Activated T-cell treated with anti-CD3 and anti-CD28 coated beads, Interleukin-2, amount 50 U/mL, for 24 hours (primary cell): Measurements from ENCODE around the gene STAT3.
"Not testable (repeated sequence)": the region's sequence is repeated elsewhere in the genome, so short reads cannot be mapped to it uniquely, and the experiment has no call there.

Source experiments
- DNase-seq: peaks from one replicate; pipeline ENCODE4 v3.0.0-alpha.2; 2020
- H3K27ac Mint-ChIP-seq: 2 replicates; pipeline ENCODE4 v1.8.0; 2020; ENCODE audit warnings: mild to moderate bottlenecking, mixed read lengths
- H3K27me3 Mint-ChIP-seq: 2 replicates; pipeline ENCODE4 v1.8.0; 2020; ENCODE audit warnings: mixed read lengths
- H3K36me3 Mint-ChIP-seq: 2 replicates; pipeline ENCODE4 v1.8.0; 2020; ENCODE audit warnings: low read depth, mixed read lengths
- H3K4me1 Mint-ChIP-seq: 2 replicates; pipeline ENCODE4 v1.8.0; 2020; ENCODE audit warnings: low read depth, mixed read lengths
- H3K4me3 Mint-ChIP-seq: 2 replicates; pipeline ENCODE4 v1.8.0; 2020; ENCODE audit warnings: mild to moderate bottlenecking, moderate library complexity, mixed read lengths
- H3K9me3 Mint-ChIP-seq: 2 replicates; pipeline ENCODE4 v1.8.0; 2020; ENCODE audit warnings: mixed read lengths

STAT3 gene

DNA sequence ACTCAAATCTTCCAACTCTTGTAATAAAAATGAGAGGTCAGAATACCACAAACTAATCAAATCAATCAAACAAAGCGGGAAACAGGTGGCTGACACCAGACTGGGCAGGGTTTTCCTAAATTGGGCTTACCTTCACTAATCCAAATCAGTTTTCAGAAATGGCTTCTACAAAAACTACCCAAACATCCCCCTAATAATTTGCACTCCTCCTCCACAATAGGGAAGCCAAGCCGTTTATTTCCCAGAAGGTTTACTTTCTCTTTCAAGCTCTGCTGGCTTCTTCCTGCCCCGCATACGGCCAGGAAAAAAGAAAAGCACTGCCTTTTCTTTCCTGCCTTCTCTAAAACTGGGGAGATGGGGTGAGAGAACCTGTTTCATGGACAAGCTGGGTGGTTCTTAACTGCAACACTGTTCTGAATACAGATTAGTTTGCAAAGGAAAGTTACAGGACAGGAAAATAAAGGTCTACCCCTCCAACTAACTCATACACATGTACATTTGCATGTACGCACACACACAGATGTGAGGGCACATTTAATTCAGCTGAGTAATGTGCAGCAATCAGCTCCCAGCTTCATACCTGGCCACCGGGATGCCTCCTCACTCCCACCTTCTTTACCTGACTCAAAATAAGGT lies 9.2 kb downstream of the STAT3 start:
- DNase-seq: no peak
- Mint-ChIP-seq H3K27ac (peak overlapping the region; percentile 93), H3K27me3 (no peaks in the 10 kb centered on the region), H3K4me3 (peak overlapping the region; percentile 72), H3K9me3 (no peaks in the 10 kb centered on the region), H3K36me3 (peaks cover 65% of the 10 kb centered on the region), H3K4me1 (peaks cover 76% of the 10 kb centered on the region)

DNA sequence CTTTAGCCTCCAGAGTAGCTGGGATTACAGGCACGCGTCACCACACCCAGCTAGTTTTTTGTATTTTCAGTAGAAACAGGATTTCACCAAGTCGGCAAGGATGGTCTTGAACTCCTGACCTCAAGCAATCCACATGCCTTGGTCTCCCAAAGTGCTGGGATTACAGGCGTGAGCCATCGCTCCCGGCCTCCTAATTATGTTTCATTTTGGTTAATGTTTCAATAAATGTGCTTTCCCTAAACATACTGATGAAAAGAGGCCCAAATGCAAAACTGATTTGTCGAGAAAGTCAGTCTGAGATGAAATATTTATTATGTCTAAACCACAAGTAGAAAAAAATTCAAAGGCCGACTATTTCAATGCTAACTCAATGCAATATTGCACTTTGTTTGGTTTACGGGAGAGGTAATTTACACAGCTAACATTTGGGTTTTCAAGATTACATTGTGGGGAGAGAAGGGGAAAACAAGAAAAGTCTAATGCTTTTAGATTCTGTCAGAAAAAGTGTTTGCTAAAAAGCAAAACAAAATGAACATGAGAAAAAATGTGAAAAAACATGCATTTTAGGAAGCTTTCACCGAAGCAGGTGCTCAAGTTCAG lies 9.8 kb downstream of the STAT3 start:
- no peaks in the 10 kb centered on the region for H3K9me3 Mint-ChIP-seq
- peak overlapping the region; percentile 72 for H3K4me3 Mint-ChIP-seq
- no peaks in the 10 kb centered on the region for H3K27me3 Mint-ChIP-seq
- H3K4me1 Mint-ChIP-seq: peaks cover 76% of the 10 kb centered on the region
- no peak for DNase-seq
- peaks cover 66% of the 10 kb centered on the region for H3K36me3 Mint-ChIP-seq
- H3K27ac Mint-ChIP-seq: peak overlapping the region; percentile 93

DNA sequence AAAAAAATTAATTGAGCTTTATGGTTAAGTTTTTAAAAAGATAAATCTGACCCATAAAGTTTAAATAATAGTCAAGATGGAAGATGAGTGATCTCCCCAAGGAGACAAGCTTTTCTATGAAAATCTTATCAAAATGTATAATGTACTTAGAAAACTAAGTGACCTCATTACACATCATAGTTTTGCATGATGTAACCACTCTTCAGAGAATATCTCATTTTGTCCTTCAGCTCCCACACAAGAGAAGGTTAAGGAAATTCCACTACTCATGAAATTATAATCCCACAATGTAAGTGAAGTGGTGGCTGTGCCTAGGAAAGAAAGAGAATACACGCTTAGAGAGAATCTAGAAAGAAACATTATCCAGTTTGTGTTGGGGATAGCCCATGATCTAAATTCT lies 14.3 kb downstream of the STAT3 start:
- Mint-ChIP-seq H3K27me3 (no peaks in the 10 kb centered on the region), H3K4me3 (no peak overlapping the region), H3K4me1 (peaks cover 65% of the 10 kb centered on the region), H3K9me3 (no peaks in the 10 kb centered on the region), H3K27ac (peak overlapping the region; percentile 56), H3K36me3 (peaks cover 62% of the 10 kb centered on the region)
- DNase-seq: no peak

DNA sequence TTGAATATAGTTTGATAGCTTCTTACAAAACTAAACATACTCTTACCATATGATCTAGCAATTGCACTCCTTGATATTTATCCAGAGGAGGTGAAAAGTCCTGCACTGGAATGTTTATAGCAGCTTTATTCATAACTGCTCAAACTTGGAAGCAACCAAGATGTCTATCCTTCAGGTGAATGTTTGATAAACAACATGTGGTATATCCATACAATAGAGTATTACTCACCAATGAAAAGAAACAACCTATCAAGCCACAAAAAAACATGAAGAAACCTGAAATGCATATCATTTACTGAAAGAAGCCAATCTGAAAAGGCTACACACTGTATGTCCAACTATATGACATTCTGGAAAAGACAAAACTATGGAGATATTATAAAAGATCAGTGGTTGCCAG lies 16.1 kb downstream of the STAT3 start:
- Mint-ChIP-seq H3K4me1 (peaks cover 63% of the 10 kb centered on the region), H3K27me3 (no peaks in the 10 kb centered on the region), H3K36me3 (peaks cover 53% of the 10 kb centered on the region), H3K4me3 (no peak overlapping the region), H3K27ac (no peak overlapping the region), H3K9me3 (no peaks in the 10 kb centered on the region)
- DNase-seq: no peak

DNA sequence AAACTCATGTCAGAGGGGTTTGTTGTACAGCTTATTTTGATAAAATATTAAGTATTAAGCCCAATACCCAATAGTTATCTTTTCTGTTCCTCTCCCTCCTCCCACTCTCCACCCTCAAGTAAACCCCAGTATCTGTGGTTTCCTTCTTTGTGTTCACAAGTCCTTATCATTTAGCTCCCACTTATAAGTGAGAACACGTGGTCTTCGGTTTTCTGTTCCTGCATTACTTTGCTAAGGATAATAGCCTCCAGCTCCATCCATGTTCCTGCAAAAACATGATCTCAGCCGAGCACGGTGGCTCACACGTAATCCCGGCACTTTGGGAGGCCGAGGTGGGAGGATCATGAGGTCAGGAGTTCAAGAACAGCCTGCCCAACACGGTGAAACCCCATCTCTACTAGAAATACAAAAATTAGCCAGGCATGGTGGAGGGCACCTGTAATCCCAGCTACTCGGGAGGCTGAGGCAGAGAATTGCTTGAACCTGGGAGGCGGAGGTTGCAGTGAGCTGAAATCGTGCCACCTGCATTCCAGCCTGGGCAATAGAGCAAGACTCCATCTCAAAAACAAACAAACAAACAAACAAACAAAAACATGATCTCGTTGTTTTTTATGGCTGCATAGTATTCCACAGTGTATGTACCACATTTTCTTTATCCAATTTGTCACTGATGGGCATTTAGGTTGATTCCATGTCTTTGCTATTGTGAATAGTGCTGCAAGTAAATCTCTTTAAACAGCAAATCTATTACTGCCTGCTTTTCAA lies 19.3 kb downstream of the STAT3 start:
- not testable (repeated sequence) for DNase-seq, H3K4me3 Mint-ChIP-seq, H3K27me3 Mint-ChIP-seq, H3K9me3 Mint-ChIP-seq
- H3K36me3 Mint-ChIP-seq: peaks cover 60% of the 10 kb centered on the region
- peaks cover 71% of the 10 kb centered on the region for H3K4me1 Mint-ChIP-seq
- peak overlapping the region; percentile 44 for H3K27ac Mint-ChIP-seq

DNA sequence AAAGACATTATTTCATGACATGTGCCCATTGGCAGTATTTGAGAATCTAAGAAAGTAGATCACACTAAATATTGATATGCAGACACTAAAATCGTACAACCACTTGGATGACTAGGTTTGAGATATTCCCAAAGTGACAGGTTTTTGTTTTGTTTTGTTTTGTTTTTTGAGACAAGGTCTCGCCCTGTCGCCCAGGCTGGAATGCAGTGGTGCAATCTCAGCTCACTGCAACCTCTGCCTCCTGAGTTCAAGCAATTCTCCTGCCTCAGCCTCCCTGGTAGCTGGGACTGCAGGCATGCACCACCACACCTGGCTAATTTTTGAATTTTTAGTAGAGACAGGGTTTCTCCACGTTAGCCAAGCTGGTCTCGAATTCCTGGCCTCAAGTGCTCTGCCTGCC lies 19.9 kb downstream of the STAT3 start:
- Mint-ChIP-seq H3K36me3 (peaks cover 61% of the 10 kb centered on the region), H3K4me1 (peaks cover 74% of the 10 kb centered on the region)
- not testable (repeated sequence) for H3K9me3 Mint-ChIP-seq, H3K27ac Mint-ChIP-seq, H3K4me3 Mint-ChIP-seq, DNase-seq, H3K27me3 Mint-ChIP-seq

DNA sequence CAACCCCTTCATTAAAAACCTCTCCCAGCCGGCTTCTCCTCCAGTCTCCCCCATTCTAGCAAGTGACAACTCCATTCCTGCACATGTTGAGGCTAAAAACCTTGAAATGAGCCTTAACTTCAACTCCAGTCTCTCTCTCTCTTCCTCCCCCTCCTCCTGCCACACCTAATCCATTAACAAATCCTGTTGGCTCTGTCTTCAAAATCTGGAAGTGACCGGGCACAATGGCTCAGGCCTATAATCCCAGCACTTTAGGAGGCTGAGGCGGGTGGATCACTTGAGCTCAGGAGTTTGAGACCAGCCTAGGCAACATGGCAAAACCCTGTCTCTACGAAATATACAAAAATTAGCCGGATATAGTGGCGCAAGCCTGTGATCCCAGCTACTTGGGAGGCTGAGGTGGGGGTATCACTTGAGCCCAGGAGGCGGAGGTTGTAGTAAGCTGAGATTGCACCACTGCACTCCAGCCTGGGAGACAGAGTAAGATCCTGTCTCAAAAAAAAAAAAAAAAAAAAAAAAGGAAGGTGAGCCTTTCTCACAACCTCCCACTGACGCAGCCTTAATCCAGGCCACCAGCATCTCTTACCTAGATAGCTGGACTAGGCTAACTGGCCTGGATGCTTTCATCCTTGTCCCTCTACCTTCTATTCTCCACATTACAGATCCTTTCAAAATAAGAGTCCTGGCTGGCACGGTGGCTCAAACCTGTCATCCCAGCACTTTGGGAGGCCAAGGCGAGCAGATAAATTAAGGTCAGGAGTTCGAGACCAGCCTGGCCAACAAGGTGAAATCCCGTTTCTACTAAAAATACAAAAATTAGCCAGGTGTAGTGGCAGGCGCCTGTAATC lies 21.8 kb downstream of the STAT3 start:
- H3K27me3 Mint-ChIP-seq, DNase-seq, H3K4me3 Mint-ChIP-seq, H3K9me3 Mint-ChIP-seq: not testable (repeated sequence)
- Mint-ChIP-seq H3K4me1 (peaks cover 82% of the 10 kb centered on the region), H3K27ac (peak overlapping the region; percentile 70), H3K36me3 (peaks cover 67% of the 10 kb centered on the region)

DNA sequence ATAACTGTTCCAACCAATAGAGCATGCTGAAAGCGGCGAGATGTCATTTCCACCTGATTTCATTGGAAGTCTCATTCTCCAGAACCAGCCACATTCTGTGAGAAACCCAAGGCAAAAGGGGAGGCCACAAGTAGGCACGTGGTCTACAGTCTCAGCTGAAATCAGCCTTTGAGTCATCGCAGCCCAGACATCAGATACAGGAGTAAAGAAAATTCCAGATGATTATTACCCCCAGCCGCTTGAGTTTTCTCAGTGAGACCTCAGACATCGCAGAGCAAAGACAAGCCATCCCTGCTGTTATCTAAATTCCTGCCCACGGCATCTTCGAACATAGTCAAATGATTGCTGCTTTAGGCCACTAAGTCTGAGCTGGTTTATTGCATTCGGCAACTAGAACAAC lies 23.1 kb downstream of the STAT3 start:
- peak overlapping the region; percentile 9 for H3K4me3 Mint-ChIP-seq
- H3K27ac Mint-ChIP-seq: peak overlapping the region; percentile 91
- DNase-seq: no peak
- H3K4me1 Mint-ChIP-seq: peaks cover 83% of the 10 kb centered on the region
- peaks cover 4% of the 10 kb centered on the region for H3K9me3 Mint-ChIP-seq
- peaks cover 68% of the 10 kb centered on the region for H3K36me3 Mint-ChIP-seq
- no peaks in the 10 kb centered on the region for H3K27me3 Mint-ChIP-seq

DNA sequence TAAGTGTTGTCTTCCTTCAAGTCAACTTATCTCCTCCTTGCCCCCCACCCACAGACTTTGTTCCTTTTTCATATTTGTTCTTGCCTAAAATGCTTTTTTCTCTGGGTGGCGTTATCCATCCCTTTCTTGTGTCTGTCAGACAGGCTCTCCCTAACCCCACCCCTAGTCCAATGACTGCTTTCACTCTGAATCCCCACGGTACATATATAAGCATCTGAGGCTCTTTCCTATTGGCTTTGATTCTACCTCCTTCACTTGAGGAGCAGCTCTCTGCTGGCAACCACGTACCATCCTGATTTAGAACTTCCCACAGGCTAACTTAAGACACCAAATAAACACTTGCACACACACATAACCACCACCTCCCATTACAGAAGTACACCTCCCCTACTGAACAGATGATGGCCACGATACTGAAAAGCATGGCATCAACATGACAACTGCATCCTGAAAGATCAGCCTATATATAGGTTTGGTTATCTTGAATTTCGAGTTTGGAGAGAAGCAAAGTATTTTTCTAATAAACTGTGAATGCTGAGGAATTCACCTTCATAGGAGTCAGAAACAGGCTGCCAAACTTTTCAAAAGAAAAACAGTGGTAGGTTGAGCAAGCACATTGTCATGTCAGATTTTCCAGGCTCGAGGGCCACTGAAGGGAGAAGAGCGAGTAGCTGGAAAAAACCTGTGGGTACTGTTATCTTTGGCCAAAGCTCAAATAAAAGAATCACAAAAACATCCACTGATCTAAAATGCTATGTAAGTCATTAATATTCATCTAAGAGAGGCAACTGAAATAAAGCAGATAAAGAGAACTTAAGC lies 24.3 kb downstream of the STAT3 start:
- DNase-seq: no peak
- peaks cover 4% of the 10 kb centered on the region for H3K9me3 Mint-ChIP-seq
- H3K27me3 Mint-ChIP-seq: no peaks in the 10 kb centered on the region
- H3K4me1 Mint-ChIP-seq: peaks cover 82% of the 10 kb centered on the region
- peaks cover 70% of the 10 kb centered on the region for H3K36me3 Mint-ChIP-seq
- peak overlapping the region; percentile 38 for H3K4me3 Mint-ChIP-seq
- peak overlapping the region; percentile 91 for H3K27ac Mint-ChIP-seq

DNA sequence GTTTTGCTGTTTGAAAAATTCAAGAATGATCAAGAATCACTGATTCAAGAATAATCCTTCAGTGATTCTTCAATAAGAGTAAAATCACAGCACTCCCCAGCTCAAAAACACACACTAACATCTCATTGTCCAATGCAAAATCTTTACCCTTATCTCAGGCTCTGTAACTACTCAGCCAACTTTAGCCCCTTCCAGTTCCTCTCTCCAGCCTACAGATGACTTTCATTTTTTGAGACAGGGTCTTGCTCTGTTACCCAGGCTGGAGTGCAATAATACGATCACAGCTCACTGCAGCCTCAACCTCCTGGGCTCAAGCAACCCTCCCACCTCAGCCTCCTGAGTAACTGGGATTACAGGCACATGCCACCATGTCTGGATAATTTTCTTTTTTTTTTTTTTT lies 25.0 kb downstream of the STAT3 start:
- Mint-ChIP-seq H3K27ac (peak overlapping the region; percentile 91), H3K9me3 (peaks cover 4% of the 10 kb centered on the region), H3K4me3 (no peak overlapping the region), H3K36me3 (peaks cover 73% of the 10 kb centered on the region), H3K27me3 (no peaks in the 10 kb centered on the region), H3K4me1 (peaks cover 81% of the 10 kb centered on the region)
- no peak for DNase-seq

DNA sequence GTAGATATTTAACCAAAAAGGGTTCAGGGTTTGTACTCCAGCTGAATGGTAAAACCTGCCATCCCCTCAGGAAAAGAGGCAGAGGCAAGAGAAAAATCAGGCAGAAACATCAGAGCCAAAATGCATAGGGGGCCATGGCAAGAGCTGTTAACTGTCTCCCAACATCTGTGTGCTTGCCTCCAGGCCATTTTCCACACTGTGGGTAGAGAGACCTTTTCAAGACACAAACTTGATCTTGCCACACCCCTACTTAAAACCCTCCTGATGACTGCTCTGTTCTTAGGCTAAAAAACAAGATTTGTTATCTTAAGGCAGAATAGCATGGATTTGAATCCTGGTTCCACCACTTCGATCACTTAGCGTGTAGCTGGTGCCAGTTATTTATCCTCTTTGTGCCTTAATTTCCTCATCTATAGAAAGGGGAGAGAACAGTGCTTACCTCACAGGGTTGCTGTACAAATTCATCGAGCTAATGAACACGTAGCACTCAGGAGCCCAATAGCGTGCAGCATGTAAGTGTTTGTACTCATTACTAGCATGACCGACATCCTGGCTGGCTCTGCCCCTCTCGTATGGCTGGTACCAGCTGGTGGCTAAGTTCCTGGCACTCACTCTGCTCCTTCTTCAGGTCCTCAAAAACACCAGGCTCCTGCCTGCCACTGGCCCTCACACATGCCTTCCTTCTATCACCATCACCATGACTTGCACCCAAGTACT lies 25.8 kb downstream of the STAT3 start:
- no peak for DNase-seq
- Mint-ChIP-seq H3K36me3 (peaks cover 75% of the 10 kb centered on the region), H3K4me1 (peaks cover 77% of the 10 kb centered on the region), H3K27ac (peak overlapping the region; percentile 91), H3K4me3 (no peak overlapping the region), H3K9me3 (peaks cover 4% of the 10 kb centered on the region), H3K27me3 (no peaks in the 10 kb centered on the region)

DNA sequence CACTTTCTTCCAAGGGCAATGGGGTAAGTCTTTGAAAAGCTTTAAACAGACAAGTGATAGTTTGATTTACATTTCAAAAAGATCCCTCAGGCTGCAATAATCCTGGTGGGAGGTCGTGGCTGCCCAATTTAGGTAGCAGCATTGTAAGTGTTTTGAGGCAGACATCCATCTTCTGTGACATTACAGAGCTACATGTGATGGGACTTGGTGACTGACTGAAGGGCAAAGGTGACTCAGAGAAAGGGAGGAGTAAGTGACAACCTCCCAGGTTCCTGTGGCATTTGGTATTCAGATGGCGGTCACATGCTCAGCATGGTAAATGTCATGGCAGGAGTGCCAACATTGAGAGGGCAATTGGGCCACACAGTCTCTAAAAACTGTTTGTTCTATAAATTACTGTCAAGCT lies 26.5 kb downstream of the STAT3 start:
- peak; percentile 44 for DNase-seq
- Mint-ChIP-seq H3K27ac (peak overlapping the region; percentile 91), H3K27me3 (no peaks in the 10 kb centered on the region), H3K4me3 (peak overlapping the region; percentile 36), H3K4me1 (peaks cover 77% of the 10 kb centered on the region), H3K9me3 (peaks cover 4% of the 10 kb centered on the region), H3K36me3 (peaks cover 75% of the 10 kb centered on the region)

DNA sequence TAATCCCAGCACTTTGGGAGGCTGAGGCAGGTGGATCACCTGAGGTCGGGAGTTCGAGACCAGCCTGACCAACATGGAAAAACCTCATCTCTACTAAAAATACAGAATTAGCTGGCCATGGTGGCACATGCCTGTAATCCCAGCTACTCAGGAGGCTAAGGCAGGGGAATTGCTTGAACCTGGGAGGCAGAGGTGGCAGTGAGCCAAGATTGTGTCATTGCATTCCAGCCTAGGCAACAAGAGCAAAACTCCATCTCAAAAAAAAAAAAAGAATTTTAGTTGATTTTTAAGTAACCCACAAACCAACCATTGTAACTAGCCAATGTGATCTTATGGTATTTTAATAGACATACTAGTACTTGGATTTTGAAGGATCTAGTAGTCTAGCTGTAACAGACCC lies 27.9 kb downstream of the STAT3 start:
- not testable (repeated sequence) for H3K9me3 Mint-ChIP-seq, DNase-seq, H3K4me3 Mint-ChIP-seq, H3K27me3 Mint-ChIP-seq
- peaks cover 74% of the 10 kb centered on the region for H3K4me1 Mint-ChIP-seq
- peak overlapping the region; percentile 76 for H3K27ac Mint-ChIP-seq
- peaks cover 78% of the 10 kb centered on the region for H3K36me3 Mint-ChIP-seq
